K562 (cell line): Measurements from ENCODE around the gene VMP1. TPM values are rescaled to one million over a fixed set of nuclear protein-coding genes. Genes with fewer than 3 reads are reported as not detected.
A peak's percentile ranks its signal among the peaks of the same experiment; 100 is the strongest.

ENCODE experiments used
- ATF7 ChIP-seq: fragments of 450-650 bp; IDR thresholded peaks from 2 replicates; pipeline ENCODE4 v1.7.1; 2014; ENCODE audit warnings: mild to moderate bottlenecking, moderate library complexity
- CBX2 ChIP-seq: fragments of 200-600 bp; sonication (generic); IDR thresholded peaks from one replicate; pipeline ENCODE4 v1.6.1; 2012; ENCODE audit warnings: mild to moderate bottlenecking, low read length, inconsistent platforms; ENCODE audit not compliant: insufficient read depth, poor library complexity, severe bottlenecking
- CEBPB ChIP-seq: fragments of 450-650 bp; IDR thresholded peaks from 2 replicates; pipeline ENCODE4 v1.6.1; 2016; ENCODE audit warnings: missing genetic modification characterization, missing compliant biosample characterization
- CHD2 ChIP-seq: IDR thresholded peaks from 2 replicates; pipeline ENCODE4 v1.6.1; 2011; ENCODE audit warnings: low read depth, low read length
- CREB1 ChIP-seq, 2 experiments: sonication (generic) in 1 of 2; formaldehyde crosslinking in 1 of 2; IDR thresholded peaks; 2 replicates each; pipeline versions ENCODE4 v1.6.1 to v1.8.0; 2012 to 2022; ENCODE audit warnings: inconsistent platforms in 1 of 2, mild to moderate bottlenecking in 1 of 2, missing genetic modification reagents in 1 of 2, moderate library complexity in 1 of 2
- CTCF ChIP-seq, 3 experiments: IDR thresholded peaks in 2 of 3; conservative IDR thresholded peaks in 1 of 3; 2 replicates each; pipeline ENCODE4 v1.5.1; 2011 to 2012; ENCODE audit warnings: low read length in 3 of 3, mild to moderate bottlenecking in 3 of 3, control low read depth in 2 of 3, improper control_type of control experiment in 1 of 3, inconsistent platforms in 1 of 3, low read depth in 1 of 3, mixed read lengths in 1 of 3, moderate library complexity in 1 of 3; ENCODE audit not compliant: insufficient read depth in 2 of 3
- ETV1 ChIP-seq: fragments of 450-650 bp; conservative IDR thresholded peaks from 2 replicates; pipeline ENCODE4 v1.6.1; 2016; ENCODE audit warnings: missing genetic modification characterization, control low read depth, low read depth, missing compliant biosample characterization
- FOXK1 ChIP-seq: sonication (generic); formaldehyde crosslinking; IDR thresholded peaks from 2 replicates; pipeline ENCODE4 v1.8.0; 2022; ENCODE audit warnings: missing genetic modification reagents, mild to moderate bottlenecking, borderline replicate concordance
- GATA2 ChIP-seq: sonication (generic); formaldehyde crosslinking; IDR thresholded peaks from 2 replicates; pipeline ENCODE4 v1.4.0; 2020; ENCODE audit warnings: mild to moderate bottlenecking, missing genetic modification reagents
- HMGN3 ChIP-seq: IDR thresholded peaks from 2 replicates; pipeline ENCODE4 v1.6.1; 2011; ENCODE audit warnings: borderline replicate concordance, low read depth, mild to moderate bottlenecking, mixed read lengths, low read length; ENCODE audit not compliant: insufficient read length; ENCODE audit errors: extremely low read depth
- MTA2 ChIP-seq: fragments of 450-650 bp; IDR thresholded peaks from 2 replicates; pipeline ENCODE4 v1.6.1; 2016; ENCODE audit warnings: low read depth
- MTA3 ChIP-seq: fragments of 450-650 bp; formaldehyde crosslinking; IDR thresholded peaks from 2 replicates; pipeline ENCODE4 v1.6.1; 2017; ENCODE audit warnings: mild to moderate bottlenecking, borderline replicate concordance
- NBN ChIP-seq: fragments of 450-650 bp; IDR thresholded peaks from 2 replicates; pipeline ENCODE4 v1.6.1; 2016; ENCODE audit warnings: low read depth, mild to moderate bottlenecking
- PHB2 ChIP-seq: fragments of 450-650 bp; IDR thresholded peaks from 2 replicates; pipeline ENCODE4 v1.6.1; 2017; ENCODE audit warnings: low read depth
- PHTF2 ChIP-seq: fragments of 250-450 bp; sonication (Bioruptor Pico); IDR thresholded peaks from 2 replicates; pipeline ENCODE4 v1.5.0; 2021; ENCODE audit warnings: mild to moderate bottlenecking
- RCOR1 ChIP-seq, 2 experiments: IDR thresholded peaks; 2 replicates each; pipeline ENCODE4 v1.6.1; 2012; ENCODE audit warnings: low read depth in 2 of 2, low read length in 2 of 2, borderline replicate concordance in 1 of 2, improper control_type of control experiment in 1 of 2
- SAFB ChIP-seq: fragments of 200-400 bp; formaldehyde crosslinking; IDR thresholded peaks from 2 replicates; pipeline ENCODE4 v1.6.1; 2017; ENCODE audit warnings: low read depth, low read length, borderline replicate concordance
- TAF1 ChIP-seq: IDR thresholded peaks from 2 replicates; pipeline ENCODE4 v1.6.1; 2011; ENCODE audit warnings: mild to moderate bottlenecking, low read length, moderate library complexity; ENCODE audit not compliant: insufficient read depth, control insufficient read depth, severe bottlenecking; ENCODE audit errors: extremely low read depth
- TBP ChIP-seq: optimal IDR thresholded peaks from 2 replicates; pipeline ENCODE3; 2011; ENCODE audit warnings: low read depth, low read length, improper control_type of control experiment
- TEAD4 ChIP-seq, 2 experiments: sonication (generic) in 1 of 2; formaldehyde crosslinking in 1 of 2; IDR thresholded peaks; 2 replicates each; pipeline versions ENCODE4 v1.6.1 to v1.8.0; 2012 to 2022; ENCODE audit warnings: borderline replicate concordance in 1 of 2, inconsistent platforms in 1 of 2, low read length in 1 of 2, mild to moderate bottlenecking in 1 of 2, missing genetic modification reagents in 1 of 2
- polyA plus RNA-seq, 8 experiments: library from polyadenylated mRNA; depleted of rRNA in 4 of 8; stranded (reverse) in 5 of 8; unstranded in 3 of 8; fragments of >200 nt; fragmentation: Nextera tagmentation in 2 of 8; fragmentation: Illumina TruSeq in 1 of 8; extraction: Ambion mirVana in 2 of 8; extraction: Trizol in 1 of 8; gene quantifications; 2 replicates each; pipeline versions ENCODE4 v1.2.1 to v1.2.3, GENCODE V29; 2011 to 2014; ENCODE audit warnings: inconsistent platforms in 1 of 8, missing spikeins in 1 of 8
- total RNA-seq, 7 experiments: library from RNA; depleted of rRNA in 6 of 7; stranded (reverse); fragments of >200 nt in 6 of 7; fragmentation: Illumina TruSeq in 2 of 7; extraction: Trizol in 2 of 7; gene quantifications; 2 replicates each; pipeline versions ENCODE4 v1.2.1 to v1.2.3, GENCODE V29; 2011 to 2021; ENCODE audit warnings: low replicate concordance in 1 of 7

The VMP1 gene
- total and polyA plus RNA-seq, 9 of the 15 experiments (the other 6 are each of a cell fraction or from before 2014, with no cell fraction given), result 123 to 304 (median 151) TPM

DNA sequence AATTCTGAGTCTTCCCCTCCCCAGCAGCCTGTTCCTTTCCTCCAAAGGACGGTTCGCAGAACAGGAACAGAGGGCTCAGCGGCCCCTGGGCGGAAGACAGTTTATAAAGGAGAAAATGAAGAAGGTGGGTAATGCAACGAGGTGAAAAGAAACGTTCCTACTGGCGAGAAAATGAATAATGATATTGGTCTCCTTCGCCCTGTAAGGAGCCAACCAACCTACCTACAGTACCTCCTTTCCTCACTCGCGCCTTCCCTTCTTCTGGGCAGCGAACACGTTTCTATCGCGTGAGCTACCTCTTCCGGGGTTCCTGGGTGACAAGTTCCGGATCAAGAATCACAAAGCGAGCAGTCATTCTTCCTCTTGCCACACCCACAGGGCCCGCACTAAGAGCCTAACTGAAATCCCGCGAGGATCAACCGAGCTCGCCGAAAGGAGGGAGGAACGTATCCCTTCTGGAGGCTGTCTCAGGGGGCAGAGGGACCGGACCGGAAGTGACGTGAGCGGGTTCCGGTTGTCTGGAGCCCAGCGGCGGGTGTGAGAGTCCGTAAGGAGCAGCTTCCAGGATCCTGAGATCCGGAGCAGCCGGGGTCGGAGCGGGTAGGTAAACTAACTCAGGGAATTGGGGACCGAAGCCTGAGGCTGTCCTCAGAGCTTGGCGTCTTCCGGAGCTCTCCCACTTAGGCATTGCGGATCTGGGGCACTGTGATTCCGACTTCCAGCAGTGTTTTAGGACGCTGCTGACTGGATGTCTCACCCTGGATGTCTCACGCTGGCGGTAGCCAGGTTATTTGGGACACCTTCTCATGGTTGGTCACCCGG, at the start of gene VMP1, which contains the start of gene PTRH2 (continued):
- TF ChIP-seq TAF1 (peak; percentile 97), HMGN3 (peak; percentile 56), CEBPB (tag) (peak; percentile 61), TEAD4 (IDR thresholded peaks at IDR 0.05; ENCODE audit: low read length) (peak; percentile 38; the same call in 1 of the 2 replicates), TEAD4 (CRISPR knock-in tag; IDR thresholded peaks at IDR 0.05; ENCODE audit: borderline replicate concordance) (no peak), RCOR1 (IDR thresholded peaks at IDR 0.05; ENCODE audit: borderline replicate concordance in 1 of 2, low read depth in 2 of 2, low read length in 2 of 2) (peak in 1 of 2 experiments; percentile 43; a peak in 2 of 4 replicates), MTA2 (peak; percentile 59), SAFB (no peak), CREB1 (IDR thresholded peaks at IDR 0.05) (peak; percentile 87), CREB1 (CRISPR knock-in tag; IDR thresholded peaks at IDR 0.05) (peak; percentile 93), PHTF2 (CRISPR knock-in tag) (peak; percentile 65; the same call in 1 of the 2 replicates), MTA3 (peak; percentile 76; the same call in 1 of the 2 replicates), FOXK1 (CRISPR knock-in tag) (0 out of 2 replicates have a peak, but pooled peaks have one; percentile 16), GATA2 (CRISPR knock-in tag) (no peak), CBX2 (no peak), CTCF (IDR thresholded peaks at IDR 0.05 in 2 of 3, conservative IDR thresholded peaks at IDR 0.05 in 1 of 3; ENCODE audit: insufficient read depth in 2 of 3, low read depth in 1 of 3, low read length in 3 of 3) (0 out of 6 replicates have a peak, but pooled peaks of 1 of the 3 experiments have one; percentile 9), TBP (peak; percentile 94), PHB2 (no peak), NBN (no peak), ETV1 (peak; percentile 92), CHD2 (peak; percentile 98), ATF7 (peak; percentile 92)
